Caco-2 (cell line): ENCODE data around the gene C3orf18. TPM values are rescaled to one million over a fixed set of nuclear protein-coding genes. Genes with fewer than 3 reads are reported as not detected.
"Not testable (repeated sequence)": the region's sequence is repeated elsewhere in the genome, so short reads cannot be mapped to it uniquely, and the experiment has no call there.

Experiments used
- BruUV-seq: library from RNA; stranded (reverse); fragments of 400-500 nt; replicated peaks from 2 replicates; lab custom pipeline; 2021; lab: Mats Ljungman, UMichigan
- CTCF ChIA-PET: fragments of 300-600 bp; sonication (Branson Sonifier 250); formaldehyde crosslinking; loops from one replicate; lab custom pipeline; 2022; ENCODE audit warnings: antibody characterized with exemption; lab: Charles Lee
- POLR2A ChIA-PET: fragments of 300-600 bp; sonication (Branson Sonifier 250); formaldehyde crosslinking; loops from one replicate; lab custom pipeline; 2022; ENCODE audit warnings: antibody characterized with exemption; lab: Charles Lee
- DNase-seq, 2 experiments: peaks; one replicate each; pipeline versions ENCODE4 v3.0.0 to v3.0.0-alpha.2; 2020 to 2022
- H3K27me3 ChIP-seq: replicated peaks from 2 replicates; pipeline ENCODE4 v1.6.0; 2011; ENCODE audit warnings: low read length; ENCODE audit not compliant: control insufficient read depth, insufficient read depth
- H3K36me3 ChIP-seq: 2 replicates; pipeline ENCODE4 v1.5.1; 2011; ENCODE audit warnings: low read length; ENCODE audit not compliant: control insufficient read depth, insufficient read depth
- H3K4me1 ChIP-seq: fragments of 250-450 bp; sonication (Bioruptor Pico); 2 replicates; pipeline ENCODE4 v1.5.1; 2020; ENCODE audit warnings: mild to moderate bottlenecking
- H3K4me3 ChIP-seq: 2 replicates; pipeline ENCODE4 v1.5.1; 2011; ENCODE audit warnings: low read depth, mild to moderate bottlenecking, control low read depth, low read length
- H3K9me3 ChIP-seq: fragments of 250-450 bp; sonication (Bioruptor Pico); 2 replicates; pipeline ENCODE4 v1.5.1; 2020; ENCODE audit warnings: mild to moderate bottlenecking, moderate library complexity
- H3K27ac Mint-ChIP-seq: one replicate; pipeline ENCODE4 v1.8.0; 2022; ENCODE audit warnings: mixed read lengths; ENCODE audit not compliant: unreplicated experiment
- H3K27me3 Mint-ChIP-seq: one replicate; pipeline ENCODE4 v1.8.0; 2022; ENCODE audit warnings: mixed read lengths; ENCODE audit not compliant: insufficient read depth, unreplicated experiment
- H3K36me3 Mint-ChIP-seq: one replicate; pipeline ENCODE4 v1.8.0; 2022; ENCODE audit warnings: mild to moderate bottlenecking, mixed read lengths; ENCODE audit not compliant: insufficient read depth, unreplicated experiment
- H3K4me1 Mint-ChIP-seq: one replicate; pipeline ENCODE4 v1.8.0; 2022; ENCODE audit warnings: low read depth, mixed read lengths; ENCODE audit not compliant: unreplicated experiment
- H3K4me3 Mint-ChIP-seq: one replicate; pipeline ENCODE4 v1.8.0; 2022; ENCODE audit warnings: mild to moderate bottlenecking, moderate library complexity, mixed read lengths; ENCODE audit not compliant: unreplicated experiment
- H3K9me3 Mint-ChIP-seq: one replicate; pipeline ENCODE4 v1.8.0; 2022; ENCODE audit warnings: mixed read lengths; ENCODE audit not compliant: unreplicated experiment
- intact Hi-C: fragments of 100-400 bp; cut with micrococcal nuclease; formaldehyde crosslinking; loops from one replicate; pipeline ENCODE4 v1.10.0; 2022; ENCODE audit not compliant: unreplicated experiment
- total RNA-seq: library from RNA; stranded (reverse); gene quantifications from 2 replicates; pipeline ENCODE4 v1.2.3, GENCODE V29; 2022
- TF ChIP-seq, protein P1 (sequence below), 2 experiments: fragments of 200-600 bp in 1 of 2; IDR thresholded peaks; 1 replicate in 1 of 2; 2 replicates in 1 of 2; pipeline versions ENCODE4 v1.5.1 to v1.8.0; 2011 to 2022; ENCODE audit warnings: antibody characterized with exemption in 1 of 2, control low read depth in 1 of 2, inconsistent platforms in 1 of 2, low read depth in 1 of 2, low read length in 1 of 2, mild to moderate bottlenecking in 1 of 2, moderate library complexity in 1 of 2; ENCODE audit not compliant: insufficient read depth in 1 of 2, severe bottlenecking in 1 of 2, unreplicated experiment in 1 of 2

C3orf18 gene
- total RNA-seq, 1 experiment from 2014 or later, result 2.1 TPM

DNA sequence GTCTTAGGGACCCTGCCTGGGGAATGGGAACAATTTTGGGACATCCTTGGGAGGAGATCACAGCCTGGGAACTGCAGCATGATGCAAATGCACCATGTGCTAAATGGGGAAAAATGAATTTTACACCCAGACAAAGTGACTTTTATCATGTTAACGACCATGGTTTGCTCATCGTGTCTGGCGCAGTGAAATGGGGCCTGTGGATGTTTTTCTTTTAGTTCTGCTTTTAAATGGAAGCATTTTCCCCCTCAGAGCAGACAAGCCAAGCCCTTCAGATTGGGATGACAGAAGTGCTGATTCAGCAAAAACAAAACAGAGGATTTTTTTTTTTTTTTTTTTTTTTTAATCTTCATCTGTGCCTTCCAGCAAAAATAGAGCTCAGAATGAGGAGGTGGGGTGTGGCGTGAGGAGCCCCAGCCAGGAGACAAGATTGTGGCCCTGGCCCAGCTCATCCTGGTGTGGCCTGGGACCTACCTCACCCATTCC, 49.8 kb downstream of the C3orf18 start:
- CTCF ChIA-PET, result interaction anchor here (0.9 kb wide), 1 partner anchor 24 kb away, joined by 10 read pairs; no protein-coding TSS in a partner anchor
- POLR2A ChIA-PET, result interaction anchor here (0.6 kb wide), 2 partner anchors 81 to 168 kb away, joined by 5 to 6 read pairs; no protein-coding TSS in a partner anchor
- no peaks in the 10 kb centered on the region; the same call in none of the 2 replicates for H3K27me3 ChIP-seq
- H3K27me3 Mint-ChIP-seq, result peaks cover 11% of the 10 kb centered on the region
- no peak overlapping the region for H3K27ac Mint-ChIP-seq
- no peaks in the 10 kb centered on the region for H3K4me1 Mint-ChIP-seq
- no peaks in the 10 kb centered on the region for H3K9me3 ChIP-seq
- TF ChIP-seq, protein P1, sequence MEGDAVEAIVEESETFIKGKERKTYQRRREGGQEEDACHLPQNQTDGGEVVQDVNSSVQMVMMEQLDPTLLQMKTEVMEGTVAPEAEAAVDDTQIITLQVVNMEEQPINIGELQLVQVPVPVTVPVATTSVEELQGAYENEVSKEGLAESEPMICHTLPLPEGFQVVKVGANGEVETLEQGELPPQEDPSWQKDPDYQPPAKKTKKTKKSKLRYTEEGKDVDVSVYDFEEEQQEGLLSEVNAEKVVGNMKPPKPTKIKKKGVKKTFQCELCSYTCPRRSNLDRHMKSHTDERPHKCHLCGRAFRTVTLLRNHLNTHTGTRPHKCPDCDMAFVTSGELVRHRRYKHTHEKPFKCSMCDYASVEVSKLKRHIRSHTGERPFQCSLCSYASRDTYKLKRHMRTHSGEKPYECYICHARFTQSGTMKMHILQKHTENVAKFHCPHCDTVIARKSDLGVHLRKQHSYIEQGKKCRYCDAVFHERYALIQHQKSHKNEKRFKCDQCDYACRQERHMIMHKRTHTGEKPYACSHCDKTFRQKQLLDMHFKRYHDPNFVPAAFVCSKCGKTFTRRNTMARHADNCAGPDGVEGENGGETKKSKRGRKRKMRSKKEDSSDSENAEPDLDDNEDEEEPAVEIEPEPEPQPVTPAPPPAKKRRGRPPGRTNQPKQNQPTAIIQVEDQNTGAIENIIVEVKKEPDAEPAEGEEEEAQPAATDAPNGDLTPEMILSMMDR (IDR thresholded peaks at IDR 0.05; ENCODE audit: insufficient read depth in 1 of 2, low read depth in 1 of 2, low read length in 1 of 2, severe bottlenecking in 1 of 2, unreplicated experiment in 1 of 2), result no peak
- intact Hi-C loops, result loop anchor here (2.0 kb wide), 1 partner anchor 33 kb away; no protein-coding TSS in a partner anchor
- no peaks in the 10 kb centered on the region for H3K9me3 Mint-ChIP-seq
- 0 out of 2 replicates have a peak, but pooled peaks cover 11% of the 10 kb centered on the region for H3K4me1 ChIP-seq
- H3K36me3 ChIP-seq, result no peaks in the 10 kb centered on the region
- no peak overlapping the region for H3K4me3 Mint-ChIP-seq
- H3K4me3 ChIP-seq, result no peak overlapping the region
- no TSS peak for BruUV-seq
- H3K36me3 Mint-ChIP-seq, result no peaks in the 10 kb centered on the region
- no peak for DNase-seq

DNA sequence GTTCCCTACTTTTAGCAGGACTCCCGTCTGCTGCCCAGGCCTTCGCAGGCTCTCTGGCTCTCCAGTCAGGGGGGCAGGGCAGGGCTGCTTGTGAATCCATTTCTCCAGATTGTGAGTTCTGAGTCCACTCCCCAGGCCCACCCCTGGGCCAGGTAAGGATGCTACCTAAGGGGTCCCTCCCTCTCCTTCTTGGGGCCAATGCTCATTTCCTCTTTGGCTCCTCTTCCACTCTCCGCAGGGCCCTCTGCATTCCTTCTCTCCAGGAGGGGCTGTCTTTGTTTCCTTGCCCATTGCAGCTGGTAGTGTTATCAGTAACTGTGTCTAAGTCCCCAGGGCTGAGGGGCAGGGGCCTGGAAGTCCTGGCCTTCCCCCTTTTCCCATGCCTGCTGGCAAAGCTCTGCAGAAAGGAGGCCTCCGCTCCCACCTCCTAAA, 51.1 kb downstream of the C3orf18 start:
- Histone ChIP-seq H3K9me3 (no peaks in the 10 kb centered on the region), H3K36me3 (no peaks in the 10 kb centered on the region), H3K4me1 (0 out of 2 replicates have a peak, but pooled peaks cover 11% of the 10 kb centered on the region), H3K27me3 (no peaks in the 10 kb centered on the region; the same call in 1 of the 2 replicates), H3K4me3 (no peak overlapping the region; the same call in 1 of the 2 replicates)
- ChIA-PET POLR2A (no interaction called here), CTCF (interaction anchor here (0.6 to 1.5 kb wide), 4 partner anchors 26 to 802 kb away, joined by 3 to 8 read pairs (median 3); partner anchors contain the start of genes CYB561D2 and NPRL2)
- H3K27me3 Mint-ChIP-seq, result peaks cover 11% of the 10 kb centered on the region
- H3K36me3 Mint-ChIP-seq, result no peaks in the 10 kb centered on the region
- no TSS peak for BruUV-seq
- H3K27ac Mint-ChIP-seq, result no peak overlapping the region
- H3K9me3 Mint-ChIP-seq, result no peaks in the 10 kb centered on the region
- no peak overlapping the region for H3K4me3 Mint-ChIP-seq
- TF ChIP-seq, protein P1 (IDR thresholded peaks at IDR 0.05; ENCODE audit: insufficient read depth in 1 of 2, low read depth in 1 of 2, low read length in 1 of 2, severe bottlenecking in 1 of 2, unreplicated experiment in 1 of 2), result no peak
- DNase-seq, result no peak
- intact Hi-C loops, result no loop called here
- H3K4me1 Mint-ChIP-seq, result no peaks in the 10 kb centered on the region

DNA sequence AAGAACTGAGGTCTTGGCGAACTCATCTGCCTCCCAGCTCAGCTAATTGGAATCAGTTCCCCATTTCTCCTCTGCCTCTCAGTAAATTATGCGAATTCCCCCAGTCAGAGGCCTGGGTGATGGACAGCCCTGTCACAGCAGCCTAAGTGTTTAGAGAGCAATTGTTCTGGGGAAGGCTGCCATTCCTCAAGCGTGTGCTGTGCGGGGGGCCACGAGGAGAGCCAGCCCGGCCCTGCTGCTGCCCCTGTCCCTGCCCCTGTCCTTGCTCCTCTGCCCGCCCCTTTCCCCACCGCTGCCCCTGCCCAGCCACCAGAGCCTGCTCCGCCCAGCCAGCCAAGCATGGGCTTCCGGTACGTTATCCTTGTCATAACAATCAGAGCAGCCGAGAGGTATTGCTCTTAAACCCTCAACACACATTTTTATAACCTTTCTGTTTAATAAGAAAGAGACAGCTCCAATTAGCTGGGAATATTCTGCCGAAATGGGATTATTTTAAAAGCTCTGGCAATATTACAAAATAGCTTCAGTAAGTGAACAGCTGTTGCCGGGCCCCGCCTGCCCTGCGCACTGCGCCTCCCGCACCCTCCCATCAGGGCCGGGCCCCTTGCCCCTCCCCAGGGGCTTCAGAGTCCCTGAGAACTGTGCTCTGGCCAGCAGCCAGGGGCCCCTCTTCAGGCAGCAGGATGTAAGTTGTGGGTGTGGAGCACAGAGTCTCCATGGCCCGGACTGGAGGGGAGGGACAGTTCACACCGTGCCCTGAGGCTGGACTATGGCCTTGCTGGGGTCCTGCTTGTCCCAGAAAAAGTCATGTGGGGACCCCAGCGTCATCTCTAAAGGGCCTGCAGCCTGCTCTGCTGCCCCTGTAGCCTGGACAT, 51.7 kb downstream of the C3orf18 start:
- intact Hi-C loops, result no loop called here
- no peaks in the 10 kb centered on the region for H3K4me1 Mint-ChIP-seq
- Histone ChIP-seq H3K4me3 (peak overlapping the region; percentile 3; the same call in 1 of the 2 replicates), H3K9me3 (no peaks in the 10 kb centered on the region), H3K27me3 (peaks cover 2% of the 10 kb centered on the region), H3K4me1 (0 out of 2 replicates have a peak, but pooled peaks cover 11% of the 10 kb centered on the region), H3K36me3 (no peaks in the 10 kb centered on the region)
- no peaks in the 10 kb centered on the region for H3K9me3 Mint-ChIP-seq
- POLR2A ChIA-PET, result interaction anchor here (0.6 kb wide), 1 partner anchor 42 kb away, joined by 4 read pairs; no protein-coding TSS in a partner anchor
- no peak overlapping the region for H3K27ac Mint-ChIP-seq
- H3K27me3 Mint-ChIP-seq, result peaks cover 8% of the 10 kb centered on the region
- no peak overlapping the region for H3K4me3 Mint-ChIP-seq
- no TSS peak for BruUV-seq
- CTCF ChIA-PET, result interaction anchor here (0.6 to 1.5 kb wide), 4 partner anchors 27 to 165 kb away, joined by 3 to 8 read pairs (median 3); partner anchors contain the start of genes CYB561D2 and NPRL2
- TF ChIP-seq, protein P1 (IDR thresholded peaks at IDR 0.05; ENCODE audit: insufficient read depth in 1 of 2, low read depth in 1 of 2, low read length in 1 of 2, severe bottlenecking in 1 of 2, unreplicated experiment in 1 of 2), result no peak
- no peaks in the 10 kb centered on the region for H3K36me3 Mint-ChIP-seq
- peak; percentile 59 to 60 for DNase-seq

DNA sequence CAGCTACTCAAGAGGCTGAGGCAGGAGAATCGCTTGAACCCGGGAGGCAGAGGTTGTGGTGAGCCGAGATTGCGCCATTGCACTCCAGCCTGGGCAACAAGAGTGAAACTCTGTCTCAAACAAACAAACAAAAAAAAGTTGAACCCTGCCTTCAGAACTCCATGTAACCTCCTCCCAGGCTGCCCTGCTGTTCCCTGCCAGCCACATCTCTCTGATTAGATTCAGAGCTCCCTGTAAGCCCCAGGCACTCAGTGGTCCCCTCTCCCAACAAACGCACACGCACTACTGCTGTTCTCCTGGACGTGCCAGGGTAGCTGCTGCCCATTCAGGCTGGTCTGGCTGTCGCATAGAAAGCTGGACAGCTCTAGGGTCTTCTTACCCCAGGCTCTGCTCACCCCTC, 54.6 kb downstream of the C3orf18 start:
- H3K36me3 Mint-ChIP-seq, H3K27me3 ChIP-seq, H3K9me3 Mint-ChIP-seq, H3K4me1 Mint-ChIP-seq, H3K9me3 ChIP-seq, H3K4me3 ChIP-seq, POLR2A ChIA-PET, H3K4me1 ChIP-seq, DNase-seq, H3K4me3 Mint-ChIP-seq, intact Hi-C loops, H3K27ac Mint-ChIP-seq, H3K36me3 ChIP-seq, BruUV-seq, CTCF ChIA-PET: not testable (repeated sequence)
- peaks cover 17% of the 10 kb centered on the region for H3K27me3 Mint-ChIP-seq
